GM23338 (cell line): ENCODE results near the gene TTC23.

ENCODE experiments used
- CREB1 ChIP-seq: fragments of 250-450 bp; sonication (Bioruptor Pico); IDR thresholded peaks from 2 replicates; pipeline ENCODE4 v1.5.0; 2020; ENCODE audit warnings: low read depth, mild to moderate bottlenecking, moderate library complexity
- CTCF ChIP-seq, 2 experiments: fragments of 200-600 bp in 1 of 2; sonication (generic) in 1 of 2; conservative IDR thresholded peaks; 2 replicates each; pipeline versions ENCODE4 v1.5.1 to v1.6.1; 2016 to 2017; ENCODE audit warnings: antibody characterized with exemption in 2 of 2, low read depth in 2 of 2, mild to moderate bottlenecking in 2 of 2, moderate library complexity in 1 of 2
- ETS1 ChIP-seq: IDR thresholded peaks from 2 replicates; pipeline ENCODE4 v1.6.1; 2016; ENCODE audit warnings: antibody characterized with exemption
- EZH2phosphoT487 ChIP-seq: fragments of 200-600 bp; sonication (generic); IDR thresholded peaks from one replicate; pipeline ENCODE4 v1.8.1; 2018; ENCODE audit warnings: antibody characterized with exemption; ENCODE audit not compliant: unreplicated experiment
- JUNB ChIP-seq: IDR thresholded peaks from one replicate; pipeline ENCODE4 v1.6.1; 2016; ENCODE audit warnings: antibody characterized with exemption; ENCODE audit not compliant: unreplicated experiment
- POLR2AphosphoS5 ChIP-seq: IDR thresholded peaks from 2 replicates; pipeline ENCODE4 v1.6.1; 2016; ENCODE audit warnings: antibody characterized with exemption, low read depth
- REST ChIP-seq: IDR thresholded peaks from one replicate; pipeline ENCODE4 v1.6.1; 2018; ENCODE audit warnings: antibody characterized with exemption; ENCODE audit not compliant: unreplicated experiment

- no peak for TF ChIP-seq CTCF (conservative IDR thresholded peaks at IDR 0.05; ENCODE audit: low read depth in 2 of 2)
- no peak for TF ChIP-seq ETS1
- TF ChIP-seq CREB1, result no peak
- TF ChIP-seq EZH2phosphoT487, result no peak
- no peak for TF ChIP-seq POLR2AphosphoS5
- no peak for TF ChIP-seq REST
- TF ChIP-seq JUNB, result no peak
Measured at GRCh38 chr15:99158626-99159412, 90.6 kb downstream of the TTC23 start.
